ENCODE results near the gene SUSD1. TPM values are rescaled to one million over a fixed set of nuclear protein-coding genes. Genes with fewer than 3 reads are reported as not detected.

SUSD1 gene
- total and polyA plus RNA-seq, 4 donors: 1.2 to 19.0 (median 3.2) TPM

GRCh38 chr9:112173489-112174221 is 1.4 kb downstream of the SUSD1 start:
- no peak overlapping the region for H3K9ac ChIP-seq (ENCODE audit: low read depth in 1 of 2, low read length in 2 of 2)

GRCh38 chr9:112170968-112171367 is 4.1 kb downstream of the SUSD1 start:
- TF ChIP-seq CTCF (IDR thresholded peaks at IDR 0.05; ENCODE audit: low read depth, low read length, missing input control): no peak
- TF ChIP-seq ZBTB33 (IDR thresholded peaks at IDR 0.05): no peak
- TF ChIP-seq FOXA2 (IDR thresholded peaks at IDR 0.05): no peak
- TF ChIP-seq HNF4G (IDR thresholded peaks at IDR 0.05): no peak
- TF ChIP-seq HNF4A (conservative IDR thresholded peaks at IDR 0.05): no peak
- no peak for TF ChIP-seq TAF1 (conservative IDR thresholded peaks at IDR 0.05)
- no peak for TF ChIP-seq GABPA (IDR thresholded peaks at IDR 0.05 in 1 of 2, conservative IDR thresholded peaks at IDR 0.05 in 1 of 2)
- no peak for TF ChIP-seq JUND (IDR thresholded peaks at IDR 0.05)
- no peak for TF ChIP-seq RXRA (IDR thresholded peaks at IDR 0.05)
- TF ChIP-seq SP1 (IDR thresholded peaks at IDR 0.05): no peak
- TF ChIP-seq EGR1 (IDR thresholded peaks at IDR 0.05; ENCODE audit: low read depth in 2 of 2): no peak
- TF ChIP-seq NR2F2 (IDR thresholded peaks at IDR 0.05): no peak
- TF ChIP-seq, protein P1, sequence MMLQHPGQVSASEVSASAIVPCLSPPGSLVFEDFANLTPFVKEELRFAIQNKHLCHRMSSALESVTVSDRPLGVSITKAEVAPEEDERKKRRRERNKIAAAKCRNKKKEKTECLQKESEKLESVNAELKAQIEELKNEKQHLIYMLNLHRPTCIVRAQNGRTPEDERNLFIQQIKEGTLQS (IDR thresholded peaks at IDR 0.05): no peak
- TF ChIP-seq RAD21 (IDR thresholded peaks at IDR 0.05): no peak
- TF ChIP-seq YY1 (IDR thresholded peaks at IDR 0.05): no peak
- no peak for TF ChIP-seq REST (IDR thresholded peaks at IDR 0.05)
- TF ChIP-seq MAX (IDR thresholded peaks at IDR 0.05): no peak
- TF ChIP-seq FOXA1 (IDR thresholded peaks at IDR 0.05): no peak
- Histone ChIP-seq H3K27ac (ENCODE audit: low read depth in 1 of 2, low read length in 2 of 2) (no peak overlapping the region), H3K9me3 (ENCODE audit: control insufficient read depth in 4 of 4, low read length in 3 of 4) (no peaks in the 10 kb centered on the region), H3K4me1 (ENCODE audit: control insufficient read depth in 4 of 4, insufficient read depth in 4 of 4, low read length in 3 of 4) (peaks cover 0 to 9% (median 2%) of the 10 kb centered on the region in 4 donors), H3K9ac (ENCODE audit: low read depth in 1 of 2, low read length in 2 of 2) (no peak overlapping the region), H3K27me3 (ENCODE audit: control insufficient read depth in 4 of 4, insufficient read depth in 4 of 4, low read length in 3 of 4) (no peaks in the 10 kb centered on the region), H3K36me3 (ENCODE audit: control insufficient read depth in 4 of 4, insufficient read depth in 3 of 4, low read depth in 1 of 4, low read length in 3 of 4) (no peaks in the 10 kb centered on the region), H3K4me3 (ENCODE audit: low read depth in 1 of 3, low read length in 3 of 3) (no peak overlapping the region)
- DNase-seq (ENCODE audit: low spot score): no peak
- 84% methylated on average over 5 of the region's 5 CpGs for WGBS

More at GRCh38 chr9:112173489-112174221, 1.4 kb downstream of the SUSD1 start:
- Histone ChIP-seq H3K4me3 (ENCODE audit: low read depth in 1 of 3, low read length in 3 of 3) (no peak overlapping the region), H3K4me1 (ENCODE audit: control insufficient read depth in 4 of 4, insufficient read depth in 4 of 4, low read length in 3 of 4) (peaks cover 0 to 9% (median 2%) of the 10 kb centered on the region in 4 donors), H3K27me3 (ENCODE audit: control insufficient read depth in 4 of 4, insufficient read depth in 4 of 4, low read length in 3 of 4) (no peaks in the 10 kb centered on the region), H3K9me3 (ENCODE audit: control insufficient read depth in 4 of 4, low read length in 3 of 4) (no peaks in the 10 kb centered on the region), H3K27ac (ENCODE audit: low read depth in 1 of 2, low read length in 2 of 2) (no peak overlapping the region), H3K36me3 (ENCODE audit: control insufficient read depth in 4 of 4, insufficient read depth in 3 of 4, low read depth in 1 of 4, low read length in 3 of 4) (no peaks in the 10 kb centered on the region)
- no peak for DNase-seq (ENCODE audit: low spot score)
- WGBS: 92% methylated on average over 18 of the region's 18 CpGs
- TF ChIP-seq FOXA2 (IDR thresholded peaks at IDR 0.05) (no peak), GABPA (IDR thresholded peaks at IDR 0.05 in 1 of 2, conservative IDR thresholded peaks at IDR 0.05 in 1 of 2) (no peak), FOXA1 (IDR thresholded peaks at IDR 0.05) (no peak), CTCF (IDR thresholded peaks at IDR 0.05; ENCODE audit: low read depth, low read length, missing input control) (no peak)

All from liver (tissue), 9 donors.